Thymus (tissue), 14 donors: ENCODE data around the gene LAS1L. TPM values are rescaled to one million over a fixed set of nuclear protein-coding genes. Genes with fewer than 3 reads are reported as not detected.
A peak's percentile ranks its signal among the peaks of the same experiment; 100 is the strongest.

Source experiments
- DNase-seq, 9 donors: peaks; one replicate each; pipeline ENCODE4 v3.0.0-alpha.2; 2013; ENCODE audit warnings: low spot score in 9 of 9, low read depth in 6 of 9, missing footprints in 1 of 9
- H3K27ac ChIP-seq, 2 donors: one replicate each; pipeline ENCODE4 v1.5.1; 2013; ENCODE audit warnings: control low read depth in 1 of 2, low read depth in 1 of 2, low read length in 1 of 2, mild to moderate bottlenecking in 1 of 2, moderate library complexity in 1 of 2
- H3K27me3 ChIP-seq, 2 donors: one replicate each; pipeline ENCODE4 v1.5.1; 2013; ENCODE audit warnings: low read length in 1 of 2; ENCODE audit not compliant: control insufficient read depth in 2 of 2, insufficient read depth in 1 of 2
- H3K36me3 ChIP-seq, 2 donors: one replicate each; pipeline ENCODE4 v1.5.1; 2013; ENCODE audit warnings: low read length in 1 of 2, mild to moderate bottlenecking in 1 of 2, moderate library complexity in 1 of 2; ENCODE audit not compliant: control insufficient read depth in 2 of 2, insufficient read depth in 2 of 2
- H3K4me1 ChIP-seq, 2 donors: one replicate each; pipeline ENCODE4 v1.5.1; 2013; ENCODE audit warnings: low read length in 2 of 2; ENCODE audit not compliant: control insufficient read depth in 2 of 2, insufficient read depth in 2 of 2
- H3K4me3 ChIP-seq, 2 donors: one replicate each; pipeline ENCODE4 v1.5.1; 2013; ENCODE audit warnings: low read length in 2 of 2, control low read depth in 1 of 2, mild to moderate bottlenecking in 1 of 2
- H3K9me3 ChIP-seq, 2 donors: one replicate each; pipeline ENCODE4 v1.5.1; 2013; ENCODE audit warnings: low read length in 1 of 2, mild to moderate bottlenecking in 1 of 2; ENCODE audit not compliant: control insufficient read depth in 2 of 2, insufficient read depth in 1 of 2
- WGBS: extraction: QIAGEN DNeasy Blood & Tissue Kit; methylation state at CpG from one replicate; pipeline ENCODE4 v1.1.7; 2013; 5-methylcytosine and 5-hydroxymethylcytosine counted together
- long read RNA-seq, 10 donors: transcript quantifications; one replicate each; lab custom pipeline, GENCODE V29; 2026
- polyA plus RNA-seq: library from polyadenylated mRNA; stranded (reverse); fragments of 200-250 nt; gene quantifications from one replicate; pipeline ENCODE4 v1.2.3, GENCODE V29; 2013
- total RNA-seq: library from RNA; stranded (reverse); fragments of 120-200 nt; gene quantifications from one replicate; pipeline ENCODE4 v1.2.4, GENCODE V29; 2013
- donor health status: healthy.

Gene LAS1L
- 28.8 TPM for total RNA-seq
- 23.2 TPM for polyA plus RNA-seq
- long read RNA-seq, donor 1: 0 reads
- long read RNA-seq, donor 2, transcript LAS1L-202 (13 exons, 2,386 nt): major isoform, 15 of 32 reads
- long read RNA-seq, donor 2, partial matches to known transcripts: 14 of 32 reads
- long read RNA-seq, donor 2, other reads (novel, unspliced or antisense): 0 of 32 reads
- long read RNA-seq, donor 3, transcript LAS1L-202 (13 exons, 2,386 nt): major isoform, 13 of 21 reads
- long read RNA-seq, donor 3, partial matches to known transcripts: 7 of 21 reads
- long read RNA-seq, donor 3, other reads (novel, unspliced or antisense): 0 of 21 reads
- long read RNA-seq, donor 4, transcript LAS1L-202 (13 exons, 2,386 nt): major isoform, 6 of 7 reads
- long read RNA-seq, donor 4, partial matches to known transcripts: 0 of 7 reads
- long read RNA-seq, donor 4, other reads (novel, unspliced or antisense): 0 of 7 reads
- long read RNA-seq, donor 5, transcript LAS1L-202 (13 exons, 2,386 nt): major isoform, 8 of 20 reads
- long read RNA-seq, donor 5, partial matches to known transcripts: 12 of 20 reads
- long read RNA-seq, donor 5, other reads (novel, unspliced or antisense): 0 of 20 reads
- long read RNA-seq, donor 6, transcript LAS1L-202 (13 exons, 2,386 nt): major isoform, 13 of 20 reads
- long read RNA-seq, donor 6, partial matches to known transcripts: 5 of 20 reads
- long read RNA-seq, donor 6, other reads (novel, unspliced or antisense): 0 of 20 reads
- long read RNA-seq, donor 7, partial matches to known transcripts: 0 of 4 reads
- long read RNA-seq, donor 7, other reads (novel, unspliced or antisense): 0 of 4 reads
- long read RNA-seq, donor 8, partial matches to known transcripts: 0 of 3 reads
- long read RNA-seq, donor 8, other reads (novel, unspliced or antisense): 0 of 3 reads
- long read RNA-seq, donor 9, partial matches to known transcripts: 0 of 1 reads
- long read RNA-seq, donor 9, other reads (novel, unspliced or antisense): 0 of 1 reads
- long read RNA-seq, donor 10, partial matches to known transcripts: 5 of 8 reads
- long read RNA-seq, donor 10, other reads (novel, unspliced or antisense): 0 of 8 reads

- H3K27ac ChIP-seq: peak within 1 kb of the TSS; percentile 73 to 76
- 2% methylated on average over 50 of the region's 50 CpGs for WGBS
- DNase-seq: peak; percentile 76 to 96 (median 85)
- H3K27me3 ChIP-seq: no peaks in the 10 kb centered on the region
- H3K4me3 ChIP-seq: peak within 1 kb of the TSS; percentile 62 to 70
- H3K36me3 ChIP-seq: peaks cover 6 to 9% of the 10 kb centered on the region in 2 donors
- H3K4me1 ChIP-seq: peaks cover 2 to 12% of the 10 kb centered on the region in 2 donors
- no peaks in the 10 kb centered on the region for H3K9me3 ChIP-seq
These were observed at the start of gene LAS1L for GRCh38 chrX:65534450-65535292. LAS1L (minus strand) TSS chrX:65534787; CDS start chrX:65534715, 72 bp downstream.

DNA sequence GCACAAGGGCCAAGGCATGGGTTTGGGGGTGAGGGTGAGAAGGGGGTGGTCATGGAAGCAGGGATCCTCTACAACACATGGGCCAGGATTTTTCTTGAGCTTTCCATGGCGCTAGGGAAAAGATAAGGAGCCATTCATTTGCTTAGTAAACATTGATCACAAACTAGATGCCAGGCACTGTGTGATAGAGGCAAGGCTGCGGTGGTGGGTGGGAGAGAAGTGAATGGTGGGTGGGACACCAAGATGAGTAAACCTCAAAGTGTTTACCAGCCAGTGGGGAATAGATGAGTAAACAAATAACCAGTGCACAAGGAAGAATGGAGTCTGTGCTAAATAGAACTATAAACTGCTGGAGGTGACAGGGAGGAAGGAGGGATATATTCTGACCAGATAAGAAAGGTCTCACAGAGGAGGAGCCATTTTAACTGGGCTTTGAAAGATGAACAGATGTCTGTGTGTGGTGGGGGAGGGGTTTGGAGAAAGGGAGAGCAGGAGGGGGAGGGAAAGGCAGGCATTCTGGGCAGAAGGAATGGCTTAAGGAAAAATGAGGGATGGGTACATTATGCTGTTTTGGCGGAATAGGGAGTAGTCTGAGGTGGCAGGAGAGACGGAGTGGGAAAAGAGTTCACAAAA is 48.0 kb upstream of the LAS1L start:
- Histone ChIP-seq H3K27me3 (no peaks in the 10 kb centered on the region), H3K4me3 (no peak overlapping the region), H3K4me1 (peaks cover 0 to 3% of the 10 kb centered on the region in 2 donors), H3K27ac (no peak overlapping the region), H3K9me3 (no peaks in the 10 kb centered on the region), H3K36me3 (no peaks in the 10 kb centered on the region)
- DNase-seq: no peak
- WGBS: 95% methylated on average over 4 of the region's 4 CpGs

GRCh38 chrX:65581661-65582339 is 47.2 kb upstream of the LAS1L start:
- no peaks in the 10 kb centered on the region for H3K27me3 ChIP-seq
- H3K36me3 ChIP-seq: no peaks in the 10 kb centered on the region
- DNase-seq: peak in 6 of 9 donors; percentile 31 to 77 (median 42)
- H3K9me3 ChIP-seq: no peaks in the 10 kb centered on the region
- no peak overlapping the region for H3K4me3 ChIP-seq
- WGBS: 14% methylated on average over 12 of the region's 12 CpGs
- peaks cover 0 to 3% of the 10 kb centered on the region in 2 donors for H3K4me1 ChIP-seq
- no peak overlapping the region for H3K27ac ChIP-seq

- H3K27me3 ChIP-seq: no peaks in the 10 kb centered on the region
These were observed 43.8 kb upstream of the LAS1L start for GRCh38 chrX:65578346-65578745.

DNA sequence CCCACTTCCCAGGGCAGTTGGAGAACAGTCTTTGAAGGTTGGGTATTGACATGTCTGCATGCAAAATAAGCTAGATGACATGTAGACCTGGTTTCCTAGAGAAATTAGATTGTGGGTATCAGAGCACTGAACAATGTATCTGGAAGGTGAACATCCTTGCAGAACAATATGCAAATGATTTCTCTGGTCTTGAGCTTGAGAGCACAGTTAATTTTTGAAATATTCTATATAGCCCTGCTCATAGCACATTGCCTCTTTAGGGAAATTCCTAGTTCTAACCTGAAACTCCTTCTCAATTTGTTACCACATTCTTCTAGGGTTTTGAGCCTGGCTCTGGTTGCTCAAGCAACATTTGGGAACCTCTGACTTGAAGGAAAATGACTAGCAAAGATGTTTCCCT is 41.6 kb upstream of the LAS1L start:
- H3K27me3 ChIP-seq: no peaks in the 10 kb centered on the region
- no peak for DNase-seq
- H3K36me3 ChIP-seq: no peaks in the 10 kb centered on the region
- H3K9me3 ChIP-seq: no peaks in the 10 kb centered on the region
- no peak overlapping the region for H3K4me3 ChIP-seq
- no peak overlapping the region for H3K27ac ChIP-seq
- no peaks in the 10 kb centered on the region for H3K4me1 ChIP-seq

More at GRCh38 chrX:65578346-65578745, 43.8 kb upstream of the LAS1L start:
- no peak for DNase-seq
- H3K9me3 ChIP-seq: no peaks in the 10 kb centered on the region
- H3K4me3 ChIP-seq: no peak overlapping the region
- H3K27ac ChIP-seq: no peak overlapping the region
- H3K36me3 ChIP-seq: no peaks in the 10 kb centered on the region
- H3K4me1 ChIP-seq: peaks cover 0 to 3% of the 10 kb centered on the region in 2 donors

DNA sequence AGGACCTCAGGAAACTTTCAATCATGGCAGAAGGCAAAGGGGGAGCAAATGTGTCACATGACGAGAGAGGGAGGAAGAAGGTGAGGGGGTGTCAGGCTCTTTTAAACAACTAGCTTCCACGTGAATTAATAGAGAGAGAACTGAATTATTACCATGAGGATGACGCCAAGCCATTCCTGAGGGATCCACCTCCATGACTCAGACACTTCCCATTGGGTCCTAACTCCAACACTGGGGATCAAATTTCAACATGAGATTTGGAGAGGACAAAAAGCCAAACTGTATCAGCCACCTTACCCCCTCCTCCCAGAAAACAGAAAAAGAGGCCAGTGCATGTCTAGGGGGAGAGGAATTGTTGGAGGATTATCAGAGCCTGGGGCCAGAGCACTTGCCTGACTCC is 40.4 kb upstream of the LAS1L start:
- Histone ChIP-seq H3K4me3 (no peak overlapping the region), H3K27me3 (no peaks in the 10 kb centered on the region), H3K36me3 (no peaks in the 10 kb centered on the region), H3K27ac (no peak overlapping the region), H3K4me1 (no peaks in the 10 kb centered on the region), H3K9me3 (no peaks in the 10 kb centered on the region)
- 90% methylated on average over 3 of the region's 3 CpGs for WGBS
- no peak for DNase-seq

DNA sequence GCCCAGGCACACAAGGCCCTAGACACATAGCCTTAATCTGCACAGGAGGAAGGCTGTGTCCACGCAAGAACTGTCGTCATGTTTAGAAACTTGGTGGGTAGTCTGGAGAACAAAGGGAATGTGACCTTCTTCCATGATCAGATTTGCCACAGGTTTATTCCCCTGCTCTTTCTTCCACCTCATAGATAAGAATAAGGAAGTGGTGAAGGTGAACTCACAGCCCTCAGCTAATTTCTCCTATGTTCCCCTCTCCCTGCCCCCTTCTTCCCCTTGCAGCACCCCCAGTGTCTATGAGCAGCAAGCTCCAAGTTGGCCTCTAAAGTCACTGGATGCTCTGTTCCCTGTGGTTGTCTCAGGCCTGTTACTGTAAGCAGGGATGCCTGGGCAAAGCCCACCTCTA is 39.8 kb upstream of the LAS1L start:
- no peak for DNase-seq
- 91% methylated on average over 2 of the region's 2 CpGs for WGBS
- H3K9me3 ChIP-seq: no peaks in the 10 kb centered on the region
- no peak overlapping the region for H3K4me3 ChIP-seq
- no peaks in the 10 kb centered on the region for H3K36me3 ChIP-seq
- no peaks in the 10 kb centered on the region for H3K4me1 ChIP-seq
- no peak overlapping the region for H3K27ac ChIP-seq
- H3K27me3 ChIP-seq: no peaks in the 10 kb centered on the region

- no peaks in the 10 kb centered on the region for H3K27me3 ChIP-seq
- no peak overlapping the region for H3K4me3 ChIP-seq
- H3K4me1 ChIP-seq: no peaks in the 10 kb centered on the region
- 98% methylated on average over 4 of the region's 4 CpGs for WGBS
- no peak for DNase-seq
- no peaks in the 10 kb centered on the region for H3K36me3 ChIP-seq
- H3K9me3 ChIP-seq: no peaks in the 10 kb centered on the region
- no peak overlapping the region for H3K27ac ChIP-seq
These were observed 38.4 kb upstream of the LAS1L start for GRCh38 chrX:65572971-65573370.
